ENCODE results near the gene ST6GALNAC2.

The ST6GALNAC2 gene

GRCh38 chr17:76598004-76598439 lies 12.4 kb upstream of the ST6GALNAC2 start:
- no peak overlapping the region for H3K4me3 ChIP-seq (ENCODE audit: low read length)

DNA sequence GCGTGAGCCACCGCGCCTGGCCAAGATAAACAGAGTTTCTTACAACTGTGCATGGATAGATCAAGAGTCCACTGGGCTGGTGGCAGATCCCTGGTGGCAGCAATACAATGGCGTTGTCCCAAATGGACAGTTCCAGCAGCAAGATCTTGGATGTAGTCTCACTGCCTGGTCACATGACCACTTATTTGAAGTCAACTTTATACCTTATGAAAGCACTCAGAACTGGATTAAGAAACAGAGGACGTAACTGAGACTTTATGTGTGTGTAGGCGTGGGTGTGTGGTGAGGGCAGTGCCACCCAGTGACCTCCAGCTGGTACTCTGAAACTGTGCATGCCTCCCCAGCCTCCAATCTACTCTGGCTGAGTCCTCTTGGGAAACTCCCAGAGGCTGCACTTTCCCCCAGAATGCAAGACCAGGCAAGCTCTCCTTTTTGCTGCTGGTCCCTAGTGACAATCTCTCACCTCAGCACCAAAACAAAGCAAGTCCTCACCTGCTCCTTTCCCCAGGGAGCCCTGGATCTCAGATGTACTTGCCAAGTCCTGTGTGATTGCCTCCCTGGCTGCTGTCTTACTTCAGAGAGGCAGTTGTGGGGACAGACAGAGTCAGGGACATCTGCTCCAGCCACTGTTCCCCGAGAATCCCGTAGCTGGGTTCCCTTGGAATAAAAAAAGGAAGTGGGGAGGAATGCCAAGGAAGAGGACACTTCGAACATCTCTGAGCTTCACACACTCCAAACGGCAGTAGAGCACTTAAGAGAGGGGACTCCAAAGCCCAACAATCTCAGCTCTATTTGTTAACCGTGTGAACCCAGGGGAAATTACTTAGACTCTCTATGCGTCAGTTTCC lies 11.7 kb upstream of the ST6GALNAC2 start:
- DNase-seq (ENCODE audit: low read depth), result no peak
- H3K4me3 ChIP-seq (ENCODE audit: low read length), result no peak overlapping the region
- TF ChIP-seq CTCF (conservative IDR thresholded peaks at IDR 0.05; ENCODE audit: low read depth, low read length), result no peak

More at GRCh38 chr17:76598004-76598439, 12.4 kb upstream of the ST6GALNAC2 start:
- TF ChIP-seq CTCF (conservative IDR thresholded peaks at IDR 0.05; ENCODE audit: low read depth, low read length), result no peak
- no peak for DNase-seq (ENCODE audit: low read depth)

- no peak for DNase-seq (ENCODE audit: low read depth)
- no peak for TF ChIP-seq CTCF (conservative IDR thresholded peaks at IDR 0.05; ENCODE audit: low read depth, low read length)
- no peak overlapping the region for H3K4me3 ChIP-seq (ENCODE audit: low read length)
These were observed 9.0 kb upstream of the ST6GALNAC2 start for GRCh38 chr17:76594690-76595089.

GRCh38 chr17:76593959-76594358 lies 8.3 kb upstream of the ST6GALNAC2 start:
- no peak overlapping the region for H3K4me3 ChIP-seq (ENCODE audit: low read length)
- TF ChIP-seq CTCF (conservative IDR thresholded peaks at IDR 0.05; ENCODE audit: low read depth, low read length), result no peak
- no peak for DNase-seq (ENCODE audit: low read depth)

DNA sequence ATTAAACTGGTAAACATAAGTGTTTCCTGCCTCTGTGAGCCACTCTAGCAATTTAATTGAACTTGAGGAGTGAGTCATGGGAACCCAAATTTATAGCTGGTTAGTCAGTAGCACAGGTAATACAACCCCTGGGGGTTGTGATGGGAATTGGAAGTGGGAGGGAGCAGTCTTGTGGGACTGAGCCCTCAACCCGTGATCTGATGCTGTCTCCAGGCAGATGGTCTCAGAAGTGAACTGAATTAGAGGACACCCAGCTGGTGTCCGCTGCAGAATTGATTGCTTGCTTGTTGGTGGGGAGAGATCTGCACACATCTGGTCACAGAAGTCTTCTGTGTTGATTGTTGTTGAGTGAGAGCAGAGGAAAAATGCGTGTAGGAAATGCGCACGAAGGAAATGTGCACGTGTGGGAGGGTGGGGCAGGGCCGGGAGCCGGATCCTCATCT lies 7.7 kb upstream of the ST6GALNAC2 start:
- H3K4me3 ChIP-seq (ENCODE audit: low read length), result no peak overlapping the region
- DNase-seq (ENCODE audit: low read depth), result no peak
- no peak for TF ChIP-seq CTCF (conservative IDR thresholded peaks at IDR 0.05; ENCODE audit: low read depth, low read length)

DNA sequence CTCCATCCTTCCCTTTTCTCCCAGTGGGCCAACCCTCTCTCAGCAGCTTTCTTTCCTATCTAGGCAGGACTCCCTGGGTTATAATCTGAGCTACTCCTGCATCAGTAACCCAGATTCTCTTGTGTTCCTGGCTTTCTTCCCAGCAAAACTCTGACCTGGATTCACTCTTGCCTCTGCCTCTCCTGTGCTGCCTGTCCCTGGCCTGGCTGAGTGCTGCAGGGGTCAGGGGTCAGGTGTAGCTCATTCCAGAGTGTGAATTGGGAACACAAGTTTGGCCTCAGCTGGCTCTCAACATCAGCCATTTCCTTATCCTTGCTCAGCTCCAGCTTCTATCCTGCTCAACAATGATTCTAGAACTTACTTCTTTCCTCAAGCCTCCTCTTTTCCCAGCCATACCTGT lies 2.5 kb upstream of the ST6GALNAC2 start:
- no peak overlapping the region for H3K4me3 ChIP-seq (ENCODE audit: low read length)
- no peak for TF ChIP-seq CTCF (conservative IDR thresholded peaks at IDR 0.05; ENCODE audit: low read depth, low read length)
- no peak for DNase-seq (ENCODE audit: low read depth)

All from retinal pigment epithelial cell (primary cell).